Stimulated activated CD8-positive, alpha-beta memory T cell treated with anti-CD3 and anti-CD28 coated beads, Interleukin-4, amount 100 ng/mL, for 24 hours (primary cell): ENCODE measurements around the gene APLP2.
A peak's percentile ranks its signal among the peaks of the same experiment; 100 is the strongest.
"Not testable (repeated sequence)": the region's sequence is repeated elsewhere in the genome, so short reads cannot be mapped to it uniquely, and the experiment has no call there.

Experiments used
- DNase-seq: peaks from one replicate; pipeline ENCODE4 v3.0.0-alpha.2; 2020; ENCODE audit warnings: low read depth

APLP2 gene

GRCh38 chr11:130061017-130061416 lies 8.7 kb upstream of the APLP2 start:
- no peak for DNase-seq

- DNase-seq, result no peak
Observed at GRCh38 chr11:130062026-130062425, 7.7 kb upstream of the APLP2 start.

GRCh38 chr11:130063451-130063850 lies 6.2 kb upstream of the APLP2 start:
- DNase-seq, result no peak

- no peak for DNase-seq
Observed at GRCh38 chr11:130064596-130064995, 5.1 kb upstream of the APLP2 start.

GRCh38 chr11:130066338-130066737 lies 3.4 kb upstream of the APLP2 start:
- DNase-seq, result no peak

GRCh38 chr11:130068546-130068985 lies 1.1 kb upstream of the APLP2 start:
- no peak for DNase-seq

- no peak for DNase-seq
Observed at GRCh38 chr11:130068986-130069658, 572 bp upstream of the APLP2 start.

- peak; percentile 33 for DNase-seq
Observed at GRCh38 chr11:130070109-130070845, 583 bp downstream of the APLP2 start.

- DNase-seq, result no peak
Observed at GRCh38 chr11:130070846-130071200, 1.1 kb downstream of the APLP2 start.

GRCh38 chr11:130071211-130071712 lies 1.6 kb downstream of the APLP2 start:
- DNase-seq, result no peak

GRCh38 chr11:130074736-130075135 lies 5.0 kb downstream of the APLP2 start:
- no peak for DNase-seq

- DNase-seq, result no peak
Observed at GRCh38 chr11:130076778-130077481, 7.2 kb downstream of the APLP2 start.

GRCh38 chr11:130077671-130078070 lies 8.0 kb downstream of the APLP2 start:
- no peak for DNase-seq

- no peak for DNase-seq
Observed at GRCh38 chr11:130078080-130078479, 8.4 kb downstream of the APLP2 start.

- no peak for DNase-seq
Observed at GRCh38 chr11:130085671-130086290, 16.1 kb downstream of the APLP2 start.

GRCh38 chr11:130086669-130087068 lies 17.0 kb downstream of the APLP2 start:
- no peak for DNase-seq

- DNase-seq, result no peak
Observed at GRCh38 chr11:130087294-130087926, 17.7 kb downstream of the APLP2 start.

GRCh38 chr11:130088217-130088616 lies 18.5 kb downstream of the APLP2 start:
- DNase-seq, result no peak

- no peak for DNase-seq
Observed at GRCh38 chr11:130088919-130089673, 19.4 kb downstream of the APLP2 start.

GRCh38 chr11:130089674-130090073 lies 20.0 kb downstream of the APLP2 start:
- DNase-seq, result no peak

- DNase-seq, result not testable (repeated sequence)
Observed at GRCh38 chr11:130090517-130090916, 20.8 kb downstream of the APLP2 start.
